ENCODE results near the gene ZFYVE16. TPM values are rescaled to one million over a fixed set of nuclear protein-coding genes. Genes with fewer than 3 reads are reported as not detected.
A peak's percentile ranks its signal among the peaks of the same experiment; 100 is the strongest.
"Not testable (repeated sequence)": the region's sequence is repeated elsewhere in the genome, so short reads cannot be mapped to it uniquely, and the experiment has no call there.

The ZFYVE16 gene
- total RNA-seq, 1 donor from 2014 or later: 80.5 TPM

DNA sequence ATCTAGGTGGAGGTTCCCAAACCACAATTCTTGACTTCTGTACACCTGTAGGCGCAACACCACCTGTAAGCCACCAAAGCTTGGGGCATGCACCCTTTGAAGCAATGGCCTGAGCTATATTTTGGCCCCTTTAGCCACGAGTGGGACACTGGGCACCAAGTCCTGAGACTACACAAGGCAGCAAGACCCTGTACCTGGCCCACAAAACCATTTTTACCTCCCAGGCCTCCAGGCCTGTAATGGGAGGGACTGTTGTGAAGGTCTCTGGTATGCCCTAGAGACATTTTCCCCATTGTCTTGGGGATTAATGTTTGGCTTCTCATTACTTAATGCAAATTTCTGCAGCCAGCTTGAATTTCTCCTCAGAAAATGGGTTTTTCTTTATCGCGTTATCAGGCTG is 55.4 kb downstream of the ZFYVE16 start:
- Mint-ChIP-seq H3K4me3 (ENCODE audit: unreplicated experiment) (peak overlapping the region; percentile 76), H3K36me3 (ENCODE audit: low read depth, unreplicated experiment) (peaks cover 57% of the 10 kb centered on the region)

DNA sequence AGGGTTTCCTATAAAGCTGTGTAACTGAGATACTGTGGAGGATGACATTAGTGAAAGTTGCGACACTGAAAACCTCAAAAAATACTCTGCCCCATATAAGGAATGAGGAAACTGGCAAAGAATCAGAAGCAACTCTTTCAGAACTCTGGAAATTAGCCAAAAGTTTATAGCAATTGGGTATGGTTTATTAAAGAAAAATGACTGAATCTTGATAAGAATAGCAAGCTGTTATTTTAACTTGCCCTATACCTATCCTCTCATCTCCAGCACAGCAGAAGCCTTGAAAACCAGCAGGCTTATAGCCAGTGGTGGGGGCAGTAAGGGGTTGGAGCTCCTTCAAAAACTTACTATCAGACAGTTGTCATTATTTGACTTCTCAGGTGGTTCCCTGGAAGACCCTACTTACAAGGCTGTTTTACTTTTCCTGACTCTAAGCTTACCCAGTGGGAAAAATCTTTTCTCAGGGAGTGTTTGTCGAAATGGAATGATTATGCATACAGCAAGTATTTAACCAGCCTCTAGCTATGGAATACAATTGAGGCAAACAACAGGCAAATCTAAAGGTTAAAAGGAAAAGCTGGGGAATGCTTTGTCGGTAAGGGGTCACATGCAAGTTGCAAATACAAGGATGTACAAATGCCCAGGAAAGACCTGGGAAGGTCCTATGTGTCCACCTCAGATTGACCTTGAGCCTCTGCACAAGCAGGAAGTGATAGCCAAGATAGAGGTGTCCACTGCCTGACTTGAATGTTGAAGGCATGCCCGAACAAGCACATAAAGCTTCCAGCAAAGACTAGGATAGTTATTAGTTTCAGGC is 59.0 kb downstream of the ZFYVE16 start:
- Mint-ChIP-seq H3K4me1 (ENCODE audit: unreplicated experiment) (peaks cover 13% of the 10 kb centered on the region), H3K27ac (ENCODE audit: unreplicated experiment) (peak overlapping the region; percentile 92), H3K36me3 (ENCODE audit: low read depth, unreplicated experiment) (peaks cover 62% of the 10 kb centered on the region), H3K4me3 (ENCODE audit: unreplicated experiment) (no peak overlapping the region), H3K9me3 (ENCODE audit: unreplicated experiment) (peaks cover 15% of the 10 kb centered on the region), H3K27me3 (ENCODE audit: unreplicated experiment) (peaks cover 10% of the 10 kb centered on the region)
- TF ChIP-seq, protein P1, sequence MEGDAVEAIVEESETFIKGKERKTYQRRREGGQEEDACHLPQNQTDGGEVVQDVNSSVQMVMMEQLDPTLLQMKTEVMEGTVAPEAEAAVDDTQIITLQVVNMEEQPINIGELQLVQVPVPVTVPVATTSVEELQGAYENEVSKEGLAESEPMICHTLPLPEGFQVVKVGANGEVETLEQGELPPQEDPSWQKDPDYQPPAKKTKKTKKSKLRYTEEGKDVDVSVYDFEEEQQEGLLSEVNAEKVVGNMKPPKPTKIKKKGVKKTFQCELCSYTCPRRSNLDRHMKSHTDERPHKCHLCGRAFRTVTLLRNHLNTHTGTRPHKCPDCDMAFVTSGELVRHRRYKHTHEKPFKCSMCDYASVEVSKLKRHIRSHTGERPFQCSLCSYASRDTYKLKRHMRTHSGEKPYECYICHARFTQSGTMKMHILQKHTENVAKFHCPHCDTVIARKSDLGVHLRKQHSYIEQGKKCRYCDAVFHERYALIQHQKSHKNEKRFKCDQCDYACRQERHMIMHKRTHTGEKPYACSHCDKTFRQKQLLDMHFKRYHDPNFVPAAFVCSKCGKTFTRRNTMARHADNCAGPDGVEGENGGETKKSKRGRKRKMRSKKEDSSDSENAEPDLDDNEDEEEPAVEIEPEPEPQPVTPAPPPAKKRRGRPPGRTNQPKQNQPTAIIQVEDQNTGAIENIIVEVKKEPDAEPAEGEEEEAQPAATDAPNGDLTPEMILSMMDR (IDR thresholded peaks at IDR 0.05; ENCODE audit: unreplicated experiment): no peak
- no peak for DNase-seq (ENCODE audit: low spot score)

More for the DNA sequence above, 55.4 kb downstream of the ZFYVE16 start:
- Mint-ChIP-seq H3K27me3 (ENCODE audit: unreplicated experiment) (no peaks in the 10 kb centered on the region), H3K4me1 (ENCODE audit: unreplicated experiment) (peaks cover 12% of the 10 kb centered on the region), H3K9me3 (ENCODE audit: unreplicated experiment) (peaks cover 11% of the 10 kb centered on the region), H3K27ac (ENCODE audit: unreplicated experiment) (no peak overlapping the region)
- DNase-seq (ENCODE audit: low spot score): no peak
- TF ChIP-seq, protein P1 (IDR thresholded peaks at IDR 0.05; ENCODE audit: unreplicated experiment): no peak

DNA sequence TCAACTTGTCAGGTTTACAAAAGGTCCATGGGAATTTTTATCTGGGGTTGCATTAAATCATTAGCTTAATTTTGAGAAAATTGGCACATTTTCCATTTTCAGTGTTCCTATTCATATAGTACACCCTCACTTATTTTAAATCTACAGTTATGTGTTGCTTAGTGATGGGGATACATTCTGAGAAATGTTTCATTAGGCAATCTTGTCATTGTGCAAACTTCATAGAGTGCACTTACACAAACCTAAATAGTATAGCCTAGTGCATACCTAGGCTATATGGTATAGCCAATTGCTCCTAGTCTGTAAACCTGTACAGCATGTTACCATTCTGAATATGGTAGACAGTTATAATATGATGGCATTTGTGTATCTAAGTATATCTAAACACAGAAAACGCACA is 60.3 kb downstream of the ZFYVE16 start:
- Mint-ChIP-seq H3K9me3 (ENCODE audit: unreplicated experiment) (peaks cover 15% of the 10 kb centered on the region), H3K4me1 (ENCODE audit: unreplicated experiment) (peaks cover 13% of the 10 kb centered on the region), H3K4me3 (ENCODE audit: unreplicated experiment) (no peak overlapping the region), H3K27me3 (ENCODE audit: unreplicated experiment) (peaks cover 10% of the 10 kb centered on the region), H3K27ac (ENCODE audit: unreplicated experiment) (peak overlapping the region; percentile 48), H3K36me3 (ENCODE audit: low read depth, unreplicated experiment) (peaks cover 57% of the 10 kb centered on the region)
- TF ChIP-seq, protein P1 (IDR thresholded peaks at IDR 0.05; ENCODE audit: unreplicated experiment): no peak
- no peak for DNase-seq (ENCODE audit: low spot score)

DNA sequence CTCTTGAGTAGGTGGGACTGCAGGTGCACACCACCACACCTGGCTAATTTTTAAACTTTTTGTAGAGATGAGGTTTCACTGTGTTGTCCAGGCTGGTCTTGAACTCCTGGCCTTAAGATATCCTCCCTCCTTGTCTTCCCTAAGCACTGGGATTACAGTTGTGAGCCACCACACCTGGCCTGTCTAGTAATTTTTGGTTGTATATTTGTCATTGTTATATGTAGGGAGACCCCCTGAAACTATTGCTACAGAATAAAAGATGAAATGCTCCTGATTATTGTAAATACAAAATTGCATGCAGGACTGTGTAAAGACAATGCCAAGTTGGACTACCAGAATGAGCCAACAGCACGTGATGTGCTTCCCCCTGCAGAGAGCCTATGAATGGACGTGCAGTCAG is 62.8 kb downstream of the ZFYVE16 start:
- Mint-ChIP-seq H3K4me1 (ENCODE audit: unreplicated experiment) (peaks cover 13% of the 10 kb centered on the region), H3K4me3 (ENCODE audit: unreplicated experiment) (peak overlapping the region; percentile 77), H3K36me3 (ENCODE audit: low read depth, unreplicated experiment) (peaks cover 46% of the 10 kb centered on the region), H3K27me3 (ENCODE audit: unreplicated experiment) (peaks cover 10% of the 10 kb centered on the region)
- H3K9me3 Mint-ChIP-seq (ENCODE audit: unreplicated experiment); DNase-seq (ENCODE audit: low spot score); H3K27ac Mint-ChIP-seq (ENCODE audit: unreplicated experiment): not testable (repeated sequence)

DNA sequence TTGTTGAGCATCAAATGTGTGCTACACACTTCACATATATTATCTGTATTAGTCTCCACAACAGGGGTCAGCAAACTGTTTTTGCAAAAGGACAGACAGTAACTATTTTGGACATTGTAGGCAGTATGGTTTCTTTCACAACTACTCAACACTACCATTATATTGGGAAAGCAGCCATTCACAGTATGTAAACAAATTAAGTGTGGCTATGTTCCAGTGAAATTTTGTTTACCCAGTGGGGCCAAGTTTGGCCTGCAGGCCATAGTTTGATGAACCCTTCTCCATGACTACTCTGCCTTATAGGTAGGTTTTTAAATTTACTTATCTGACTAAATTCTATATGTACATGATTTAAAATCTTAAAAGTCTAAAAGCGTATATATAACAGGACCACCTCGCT is 67.1 kb downstream of the ZFYVE16 start:
- Mint-ChIP-seq H3K36me3 (ENCODE audit: low read depth, unreplicated experiment) (peaks cover 31% of the 10 kb centered on the region), H3K4me1 (ENCODE audit: unreplicated experiment) (no peaks in the 10 kb centered on the region), H3K27me3 (ENCODE audit: unreplicated experiment) (peaks cover 7% of the 10 kb centered on the region), H3K4me3 (ENCODE audit: unreplicated experiment) (no peak overlapping the region), H3K9me3 (ENCODE audit: unreplicated experiment) (peaks cover 4% of the 10 kb centered on the region), H3K27ac (ENCODE audit: unreplicated experiment) (no peak overlapping the region)
- TF ChIP-seq, protein P1 (IDR thresholded peaks at IDR 0.05; ENCODE audit: unreplicated experiment): no peak
- no peak for DNase-seq (ENCODE audit: low spot score)

Measured in endothelial cell (in vitro differentiated cells).